HG03457 (cell line): ENCODE results near the gene PLA2G3.
"Not testable (repeated sequence)": the region's sequence is repeated elsewhere in the genome, so short reads cannot be mapped to it uniquely, and the experiment has no call there.

Experiments
- ATAC-seq: cut with Tn5 transposase; IDR thresholded peaks from one replicate; pipeline ENCODE4 v1.9.1; 2021; ENCODE audit warnings: moderate number of reproducible peaks; ENCODE audit not compliant: unreplicated experiment

PLA2G3 gene

DNA sequence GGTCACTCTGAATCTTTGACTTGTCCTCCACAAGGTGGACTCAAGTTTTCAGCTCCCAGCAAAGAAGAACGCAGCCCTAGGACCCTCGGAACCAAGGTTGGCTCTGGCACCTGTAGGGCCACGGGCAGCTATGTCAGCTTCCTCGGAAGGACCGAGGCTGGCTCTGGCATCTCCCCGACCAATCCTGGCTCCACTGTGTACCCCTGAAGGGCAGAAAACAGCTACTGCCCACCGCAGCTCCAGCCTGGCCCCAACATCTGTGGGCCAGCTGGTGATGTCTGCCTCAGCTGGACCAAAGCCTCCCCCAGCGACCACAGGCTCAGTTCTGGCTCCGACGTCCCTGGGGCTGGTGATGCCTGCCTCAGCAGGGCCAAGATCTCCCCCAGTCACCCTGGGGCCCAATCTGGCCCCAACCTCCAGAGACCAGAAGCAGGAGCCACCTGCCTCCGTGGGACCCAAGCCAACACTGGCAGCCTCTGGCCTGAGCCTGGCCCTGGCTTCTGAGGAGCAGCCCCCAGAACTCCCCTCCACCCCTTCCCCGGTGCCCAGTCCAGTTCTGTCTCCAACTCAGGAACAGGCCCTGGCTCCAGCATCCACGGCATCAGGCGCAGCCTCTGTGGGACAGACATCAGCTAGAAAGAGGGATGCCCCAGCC is 15.4 kb downstream of the PLA2G3 start:
- ATAC-seq: no peak

DNA sequence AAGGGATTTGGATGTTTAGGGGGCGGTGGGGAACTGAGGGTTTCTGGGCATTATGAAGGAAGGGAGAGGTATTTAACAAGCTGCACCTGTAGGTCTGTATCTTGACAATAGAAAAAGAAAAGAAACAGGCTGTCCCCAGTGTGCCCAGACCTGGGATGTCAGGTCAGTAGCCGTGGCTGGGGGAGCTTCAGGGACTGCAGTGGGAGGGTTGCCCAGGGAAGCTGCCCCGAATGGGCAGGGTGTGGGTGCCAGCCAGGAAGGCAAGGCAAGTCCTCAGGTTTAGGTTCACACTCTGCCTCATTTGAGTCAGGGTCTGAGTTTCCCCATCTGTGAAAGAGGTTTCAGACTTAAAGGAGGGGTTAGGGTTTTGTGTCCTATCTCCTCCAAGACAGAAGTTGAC is 16.0 kb downstream of the PLA2G3 start:
- ATAC-seq: no peak

DNA sequence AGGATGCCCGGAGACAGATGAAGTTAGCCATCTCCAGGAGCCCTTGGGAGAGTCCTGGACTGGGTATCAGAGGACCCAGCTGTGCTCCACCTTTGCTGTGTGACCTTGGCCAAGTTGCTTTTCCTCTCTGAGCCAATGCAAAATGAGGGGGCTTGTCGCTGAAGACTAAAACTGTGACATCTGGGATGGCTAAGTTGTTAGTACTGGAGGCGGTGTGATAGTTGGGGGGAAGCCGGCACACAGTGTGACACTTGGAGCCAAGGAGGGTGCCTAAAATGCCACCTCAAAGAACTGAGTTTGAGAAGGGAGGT is 17.1 kb downstream of the PLA2G3 start:
- no peak for ATAC-seq

DNA sequence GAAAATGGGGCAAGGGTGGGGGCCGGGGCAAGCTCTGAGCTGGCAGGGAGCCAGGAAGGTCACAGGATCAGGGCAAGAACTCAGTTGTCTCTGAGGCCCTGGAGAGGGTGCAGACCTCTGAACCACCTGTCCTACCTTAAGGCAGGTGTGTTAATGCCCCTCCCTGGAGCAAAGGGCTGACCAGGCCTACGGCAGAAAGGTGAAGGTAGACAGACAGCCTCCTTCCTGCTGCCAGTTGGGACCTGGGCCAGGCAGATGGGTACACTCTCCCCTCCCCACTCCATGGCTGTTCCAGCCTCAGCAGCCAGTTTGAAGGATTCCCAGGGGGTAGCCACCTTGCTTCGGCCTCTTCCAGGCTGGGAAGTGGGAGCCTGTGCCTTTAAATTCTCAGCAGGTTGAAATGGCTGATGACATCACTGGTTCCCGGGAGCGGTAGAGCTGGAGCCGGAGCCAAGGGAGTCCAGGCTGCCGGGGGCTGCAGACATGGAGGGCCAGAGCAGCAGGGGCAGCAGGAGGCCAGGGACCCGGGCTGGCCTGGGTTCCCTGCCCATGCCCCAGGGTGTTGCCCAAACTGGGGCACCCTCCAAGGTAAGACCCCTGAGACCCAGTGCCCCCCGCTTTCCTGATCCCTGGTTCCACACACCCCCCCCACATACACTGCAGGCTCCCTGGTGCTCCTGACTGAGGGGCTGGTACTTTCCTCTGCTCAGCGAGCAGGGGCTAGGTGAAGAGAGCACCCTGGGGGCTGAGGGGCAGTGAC is 17.6 kb downstream of the PLA2G3 start, which contains the start of gene INPP5J:
INPP5J (plus strand) TSS at position 435 of the 760 bp plus-strand sequence; CDS start at position 484, 49 bp downstream.
- ATAC-seq: no peak

DNA sequence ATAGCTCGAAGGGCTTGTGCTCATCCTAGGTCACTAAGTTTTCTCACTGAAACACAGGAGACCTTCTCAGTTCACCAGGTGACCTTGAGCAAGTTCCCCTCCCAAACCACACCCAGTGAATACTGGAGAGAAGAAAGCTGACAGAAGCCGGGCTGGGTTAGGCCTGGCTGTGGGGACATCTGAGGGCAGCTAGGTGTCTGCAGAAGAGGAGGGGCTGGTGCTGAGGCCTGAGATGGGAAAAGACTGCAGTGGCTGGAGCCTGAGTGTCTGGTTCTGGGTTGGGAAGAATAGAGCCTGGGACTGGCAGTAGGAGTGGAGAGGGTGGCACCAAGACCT is 18.1 kb downstream of the PLA2G3 start:
- no peak for ATAC-seq

DNA sequence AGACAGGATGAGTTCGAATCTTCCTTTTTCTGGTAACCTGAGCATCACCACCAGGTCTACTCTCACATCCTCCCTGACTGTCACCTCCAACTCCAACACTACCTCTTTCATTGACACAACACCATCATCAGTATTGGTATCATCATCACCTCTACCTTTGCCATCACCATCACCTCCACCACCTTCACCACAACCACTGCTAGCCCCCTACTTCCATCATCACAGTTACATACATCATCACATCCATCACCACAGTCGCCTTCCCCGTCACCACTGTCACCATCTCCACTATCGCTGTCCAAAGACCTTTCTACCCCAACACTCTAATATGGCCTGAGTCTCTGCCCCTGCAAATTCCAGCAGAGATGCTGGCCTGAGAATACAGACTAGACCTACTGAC is 18.9 kb downstream of the PLA2G3 start:
- ATAC-seq: no peak

DNA sequence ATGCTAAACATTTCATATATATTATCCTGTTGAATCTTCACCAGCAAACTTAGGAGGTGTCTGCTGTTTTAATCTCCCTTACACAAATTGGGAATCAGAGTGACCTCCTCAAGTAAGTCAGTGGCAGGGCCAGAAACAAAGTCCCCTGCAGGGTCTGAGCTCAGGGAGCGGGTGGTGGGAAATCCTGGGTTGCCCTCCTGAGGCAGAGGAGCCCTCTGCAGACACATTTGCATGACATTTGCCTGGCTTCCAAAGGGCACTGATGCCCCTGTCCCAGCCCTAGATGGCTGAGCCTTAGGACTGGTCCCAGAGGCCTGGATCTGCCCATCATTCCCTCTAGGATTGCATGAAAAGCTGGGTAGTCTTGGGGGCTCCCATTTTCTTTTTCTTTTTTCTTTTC is 19.7 kb downstream of the PLA2G3 start:
- no peak for ATAC-seq

DNA sequence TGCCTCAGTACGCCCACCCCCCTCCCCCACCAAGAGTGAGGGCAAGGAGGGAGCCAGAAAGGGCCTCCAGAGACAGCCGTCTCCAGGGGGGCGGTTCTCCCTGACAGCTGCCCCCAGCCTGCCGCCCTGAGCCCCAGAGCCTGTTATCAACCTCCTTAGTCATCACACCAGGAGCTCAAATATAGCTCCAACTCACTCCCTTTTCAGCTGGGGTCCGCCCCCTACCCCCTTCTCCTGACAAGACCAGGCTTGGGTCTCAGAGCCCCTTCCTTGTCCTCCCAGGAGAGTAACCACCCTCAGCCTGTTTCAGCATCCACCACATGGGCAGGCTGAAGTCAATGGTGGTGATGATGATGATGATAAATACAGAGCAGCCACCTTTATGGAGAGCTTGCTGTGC is 20.1 kb downstream of the PLA2G3 start:
- ATAC-seq: no peak

DNA sequence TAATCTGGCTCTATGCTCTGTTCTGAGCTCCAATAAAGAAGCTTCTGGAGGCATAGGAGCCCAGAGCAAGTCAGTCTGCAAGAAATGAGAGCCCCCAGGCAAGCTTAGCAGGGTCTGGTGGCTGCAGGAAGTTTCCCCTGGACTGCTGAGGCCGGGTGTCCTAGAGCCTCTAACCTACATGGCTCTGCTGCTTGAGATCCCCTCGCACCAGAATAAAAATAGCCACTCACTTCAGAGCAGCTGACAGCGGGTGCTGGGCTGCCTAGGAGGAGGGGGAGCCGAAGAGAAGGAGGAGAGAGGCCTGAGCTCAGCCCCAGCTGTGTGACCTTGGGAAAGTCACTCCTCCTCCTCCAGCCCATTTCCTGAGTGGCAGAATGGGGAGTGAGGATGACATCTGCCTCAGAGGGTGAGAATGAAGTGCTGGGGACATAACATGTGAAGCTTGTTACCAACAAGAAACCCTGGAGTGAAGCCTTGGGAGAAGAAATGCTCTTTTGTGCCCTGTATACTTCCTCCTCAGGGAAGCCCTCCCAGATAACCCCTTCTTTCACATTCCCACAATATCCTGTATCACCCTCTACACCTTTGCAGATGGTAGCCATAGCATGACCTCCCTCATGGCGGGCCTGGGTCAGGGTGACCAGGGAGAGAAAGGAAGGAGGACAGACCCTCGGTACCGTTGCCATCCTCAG is 21.1 kb downstream of the PLA2G3 start:
- no peak for ATAC-seq

DNA sequence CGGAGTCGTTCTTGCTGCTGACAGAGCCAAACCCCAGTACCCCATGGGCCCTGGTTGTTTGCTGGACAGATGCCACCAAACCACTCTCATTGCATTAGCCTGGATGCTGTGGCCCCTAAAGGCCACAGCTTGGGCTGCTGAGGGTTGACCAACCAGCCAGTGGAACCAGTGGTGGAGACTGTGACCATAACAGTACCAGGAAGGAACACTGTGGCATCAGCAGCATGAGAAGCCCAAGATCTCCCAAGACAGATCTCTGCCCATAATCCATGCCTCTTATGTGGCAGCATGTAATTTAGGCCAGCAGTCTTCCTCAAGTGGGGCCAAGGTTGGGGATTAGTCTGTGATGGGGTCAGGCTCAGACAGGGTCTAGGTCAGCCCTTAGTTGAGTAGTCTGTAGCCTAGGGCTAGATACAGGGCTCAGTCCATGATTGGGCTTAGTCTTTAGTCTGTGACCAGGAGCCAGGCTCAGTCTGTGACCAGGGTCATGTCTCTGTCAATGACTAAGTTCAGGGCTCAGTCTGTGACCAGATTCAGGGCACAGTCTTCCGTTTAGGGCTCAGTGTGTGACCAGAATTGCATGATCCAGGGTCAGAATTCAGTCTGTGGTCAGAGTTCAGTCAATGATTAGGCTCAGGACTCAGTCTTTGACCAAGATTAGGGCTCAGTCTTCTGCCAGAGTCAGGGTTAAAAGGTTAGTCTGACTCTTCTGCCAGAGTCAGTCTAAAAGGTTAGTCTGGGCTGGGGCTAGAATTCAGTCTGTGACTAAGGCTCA is 22.1 kb downstream of the PLA2G3 start:
- no peak for ATAC-seq

DNA sequence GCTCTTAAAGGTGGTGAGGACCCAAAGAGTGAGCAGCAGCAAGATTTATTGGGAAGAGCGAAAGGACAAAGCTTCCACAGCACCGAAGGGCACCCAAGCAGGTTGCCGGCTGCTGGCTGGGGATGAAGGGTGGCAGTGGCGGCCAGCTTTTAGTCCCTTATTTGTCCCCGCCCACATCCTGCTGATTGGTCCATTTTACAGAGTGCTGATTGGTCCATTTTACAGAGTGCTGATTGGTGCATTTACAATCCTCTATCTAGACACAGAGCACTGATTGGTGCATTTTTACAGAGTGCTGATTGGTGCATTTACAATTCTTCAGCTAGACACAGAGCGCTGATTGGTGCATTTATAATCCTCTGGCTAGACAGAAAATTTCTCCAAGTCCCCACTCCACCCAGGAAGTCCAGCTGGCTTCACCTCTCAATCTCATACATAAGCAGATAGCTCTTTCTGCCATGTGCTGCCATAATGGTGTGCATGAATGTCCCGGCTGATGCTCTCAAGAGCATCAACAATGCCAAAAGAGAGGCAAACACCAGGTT is 27.7 kb downstream of the PLA2G3 start:
- not testable (repeated sequence) for ATAC-seq

DNA sequence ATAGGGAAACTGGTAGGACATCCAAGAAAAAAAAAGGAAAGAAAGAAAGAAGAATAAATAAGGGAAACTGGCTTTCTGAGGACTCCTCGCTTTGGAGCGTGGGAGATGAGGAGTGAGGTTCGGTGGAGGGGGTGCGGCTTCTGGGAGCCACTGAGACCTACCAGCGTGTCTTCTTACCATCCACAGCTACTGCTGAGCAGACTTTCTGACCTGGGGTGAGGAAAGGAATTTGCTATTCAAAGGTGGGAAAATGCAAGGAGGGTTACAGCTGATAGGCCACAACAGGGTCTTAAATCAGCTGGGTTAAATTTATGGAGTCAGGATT is 32.5 kb downstream of the PLA2G3 start:
- ATAC-seq: peak; percentile 17

DNA sequence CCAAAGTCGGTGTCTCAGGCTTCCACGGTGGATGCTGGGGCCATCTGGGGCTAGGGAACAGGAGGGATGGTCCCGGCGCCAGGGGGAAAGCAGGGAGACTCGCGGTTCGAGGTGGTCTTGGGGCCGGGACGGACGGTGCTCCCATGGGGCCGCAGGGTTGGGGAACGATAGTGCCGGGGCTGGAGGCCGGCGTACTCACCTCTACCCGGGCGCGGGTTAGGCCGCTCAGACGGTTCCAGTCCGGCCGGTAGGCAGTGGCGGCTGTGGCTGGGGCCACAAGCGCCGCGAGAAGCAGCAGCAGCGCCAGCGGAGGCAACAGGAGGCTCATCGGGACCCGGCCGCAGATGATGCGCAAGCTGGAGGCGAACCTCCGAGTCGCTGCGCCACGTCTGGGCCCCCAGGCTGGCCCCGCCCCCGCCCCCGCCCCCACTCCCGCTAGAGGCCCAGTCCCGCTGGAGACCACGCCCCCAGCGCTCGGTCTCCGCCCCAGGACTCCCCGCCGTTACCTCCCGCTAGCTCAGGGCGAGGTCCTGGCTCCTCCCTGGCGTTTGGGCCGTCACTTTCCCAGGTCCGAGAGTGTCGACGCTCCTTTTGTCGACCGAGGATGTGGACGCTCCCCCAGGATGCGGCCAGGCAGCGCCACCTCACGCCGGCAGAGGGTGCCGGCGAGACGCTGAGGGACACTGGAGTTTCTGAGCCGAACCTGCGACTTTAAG is 33.0 kb downstream of the PLA2G3 start, which contains the start of gene SELENOM:
SELENOM (minus strand) TSS at position 391 of the 716 bp plus-strand sequence; CDS start at position 328, 63 bp downstream.
- peak; percentile 78 for ATAC-seq

DNA sequence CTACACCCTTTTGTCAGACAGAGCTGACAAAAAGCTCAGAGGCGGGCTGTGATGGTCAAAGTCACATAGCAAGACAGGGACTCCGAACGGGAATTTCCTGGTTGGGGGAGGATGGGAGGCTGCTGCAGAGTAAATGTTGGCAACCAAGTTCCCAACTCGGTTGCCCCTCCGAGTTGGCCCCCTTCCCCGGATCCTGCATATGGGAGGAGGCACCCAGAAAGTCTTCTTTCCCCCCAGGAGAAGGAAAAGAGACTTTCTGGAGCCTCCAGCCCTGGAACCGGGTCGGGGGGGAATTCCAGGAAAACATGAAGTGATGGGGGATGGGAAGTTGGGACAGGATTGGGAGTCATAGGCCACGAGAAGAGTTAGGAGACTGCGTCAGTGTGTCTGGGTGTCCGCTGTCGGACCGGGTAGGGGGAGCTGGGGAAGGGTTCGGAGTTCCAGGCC is 33.6 kb downstream of the PLA2G3 start:
- no peak for ATAC-seq

DNA sequence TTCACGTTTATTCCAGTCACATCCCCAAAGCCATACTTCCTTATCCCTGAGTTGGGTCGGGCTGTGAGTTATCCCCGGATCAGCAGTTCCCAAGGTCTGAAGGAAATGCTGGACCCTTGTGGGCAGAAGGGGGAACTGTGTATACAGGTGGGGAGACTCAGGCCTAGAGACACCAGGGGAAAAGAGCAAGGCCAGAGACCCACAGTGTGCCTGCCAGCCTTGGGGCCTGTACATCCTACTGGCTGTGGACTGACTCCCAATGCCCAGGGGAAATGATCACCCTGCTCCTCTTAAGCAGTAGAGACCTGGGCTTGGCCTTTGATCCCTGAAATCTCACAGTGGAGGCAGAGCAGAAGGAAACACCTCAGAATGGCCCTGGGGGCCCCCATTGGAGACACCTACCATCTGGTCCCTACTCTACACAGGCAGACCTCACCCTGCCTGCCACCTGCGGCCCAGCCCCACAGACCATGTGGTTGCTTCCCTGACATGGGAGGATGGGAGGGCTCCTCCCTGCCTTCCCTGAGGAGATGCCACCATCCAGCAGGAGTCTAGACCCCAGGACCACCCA is 34.2 kb downstream of the PLA2G3 start:
- no peak for ATAC-seq

DNA sequence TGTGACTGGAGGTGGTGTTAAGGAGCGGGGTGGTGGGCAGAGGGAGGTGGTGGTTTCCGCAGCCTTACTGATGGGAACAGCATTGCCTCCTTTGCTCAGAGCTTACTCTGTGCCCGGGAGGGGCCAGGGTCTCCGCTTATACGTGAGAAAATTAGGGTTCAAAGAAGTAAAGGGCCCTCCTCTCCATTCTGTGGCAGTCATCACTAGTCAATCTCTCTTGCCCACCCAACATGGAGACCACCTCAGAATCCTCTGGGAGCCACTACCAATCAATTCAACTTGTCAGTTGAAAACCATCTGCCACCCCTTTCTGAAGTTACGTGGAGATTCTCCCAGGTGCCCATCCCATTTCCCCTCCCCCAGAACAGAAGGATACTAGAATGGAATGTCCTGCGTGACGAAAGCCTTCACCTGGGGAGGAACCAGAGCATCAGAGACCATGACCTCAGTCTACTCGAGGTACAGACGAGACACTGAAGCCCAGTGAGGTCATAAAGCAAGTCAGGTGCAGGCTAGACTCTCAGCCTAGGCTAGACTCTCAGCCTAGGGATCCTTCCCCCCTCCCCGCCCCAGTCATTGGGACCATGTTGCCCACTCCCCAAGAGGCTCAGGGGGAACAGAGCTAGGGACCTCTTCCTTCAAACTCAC is 34.9 kb downstream of the PLA2G3 start:
- no peak for ATAC-seq

DNA sequence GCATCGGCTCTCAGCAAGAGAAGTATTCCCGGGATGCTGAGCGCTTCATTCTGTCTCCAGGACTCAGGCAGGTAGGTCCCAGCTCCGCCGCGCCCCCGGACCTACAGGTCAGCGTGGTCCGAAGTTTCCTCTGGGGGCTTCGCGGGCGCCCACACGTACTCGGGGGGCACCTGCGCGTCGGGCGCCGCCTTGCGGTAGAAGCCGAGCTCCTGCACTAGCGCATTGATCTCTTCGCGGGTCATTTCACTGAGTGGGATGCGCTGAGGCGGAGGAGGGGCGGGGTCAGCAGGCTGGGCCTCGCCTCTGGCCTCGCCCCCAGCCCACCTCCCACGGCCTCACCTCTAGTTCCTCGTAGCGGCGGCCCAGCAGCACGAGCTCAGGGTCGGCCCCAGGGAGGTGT is 35.4 kb downstream of the PLA2G3 start:
- ATAC-seq: no peak

DNA sequence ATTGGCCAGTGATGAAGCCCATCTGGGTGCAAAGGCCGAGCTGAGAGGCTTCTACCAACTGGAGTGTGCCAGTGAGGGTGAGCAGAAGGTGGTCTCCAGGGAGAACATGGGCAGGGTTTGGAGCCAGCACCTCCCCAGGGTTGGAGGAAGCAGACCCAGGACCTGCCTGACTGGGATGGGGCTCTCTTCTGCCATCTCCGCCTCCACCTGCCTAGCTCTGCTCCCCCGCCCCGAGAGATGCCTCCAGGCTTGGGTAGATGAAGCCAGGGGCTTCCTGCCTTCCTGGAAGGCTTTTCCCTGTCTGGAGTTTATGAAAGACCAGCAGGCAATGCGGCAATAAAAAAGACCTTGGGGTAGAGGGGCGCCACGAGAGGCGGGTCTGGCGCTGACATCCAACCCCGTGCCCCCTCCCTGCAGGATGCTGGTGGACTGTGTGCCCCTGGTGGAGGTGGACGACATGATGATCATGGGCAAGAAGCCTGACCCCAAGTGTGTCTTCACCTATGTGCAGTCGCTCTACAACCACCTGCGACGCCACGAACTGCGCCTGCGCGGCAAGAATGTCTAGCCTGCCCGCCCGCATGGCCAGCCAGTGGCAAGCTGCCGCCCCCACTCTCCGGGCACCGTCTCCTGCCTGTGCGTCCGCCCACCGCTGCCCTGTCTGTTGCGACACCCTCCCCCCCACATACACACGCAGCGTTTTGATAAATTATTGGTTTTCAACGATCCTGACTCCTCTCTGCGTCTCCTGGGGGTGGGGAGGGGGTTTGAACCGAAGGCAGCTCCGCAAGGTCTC is 36.2 kb downstream of the PLA2G3 start:
- no peak for ATAC-seq

DNA sequence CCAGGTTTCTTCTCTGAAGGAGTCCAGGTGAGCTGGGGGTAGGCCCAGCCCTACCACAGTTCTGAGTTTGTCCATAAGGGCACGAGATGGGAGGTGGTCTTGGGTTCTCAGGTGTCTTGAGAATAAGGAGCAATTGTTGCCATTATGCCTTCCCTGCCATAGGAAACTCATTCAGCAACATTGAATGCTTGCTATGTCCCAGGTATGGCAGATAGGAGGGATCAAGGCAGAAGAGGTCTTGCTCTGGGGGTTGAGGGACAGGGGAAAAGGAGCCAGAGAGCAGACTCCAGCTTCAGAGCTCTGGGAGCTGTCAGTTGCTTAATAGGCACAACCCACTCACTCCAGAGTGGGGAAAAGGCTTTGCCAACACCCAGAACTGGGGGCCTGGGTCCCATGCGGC is 37.2 kb downstream of the PLA2G3 start:
- ATAC-seq: no peak
